A673 (cell line): Measurements from ENCODE around the gene SNX13. TPM values are rescaled to one million over a fixed set of nuclear protein-coding genes. Genes with fewer than 3 reads are reported as not detected.
A peak's percentile ranks its signal among the peaks of the same experiment; 100 is the strongest.

ENCODE experiments used
- Bru-seq: library from RNA; stranded (reverse); fragments of 400-500 nt; gene quantifications from one replicate; lab custom pipeline; 2021; lab: Mats Ljungman, UMichigan
- BruChase-seq, 2 experiments: library from RNA; stranded (reverse); fragments of 400-500 nt; gene quantifications; one replicate each; lab custom pipeline; 2021; lab: Mats Ljungman, UMichigan
- BruUV-seq: library from RNA; stranded (reverse); fragments of 400-500 nt; replicated peaks from 2 replicates; lab custom pipeline; 2021; lab: Mats Ljungman, UMichigan
- CTCF ChIA-PET: fragments of 300-600 bp; sonication (Branson Sonifier 250); formaldehyde crosslinking; loops from one replicate; lab custom pipeline; 2022; ENCODE audit warnings: antibody characterized with exemption; lab: Charles Lee
- POLR2A ChIA-PET: fragments of 300-600 bp; sonication (Branson Sonifier 250); formaldehyde crosslinking; loops from one replicate; lab custom pipeline; 2022; ENCODE audit warnings: antibody characterized with exemption; ENCODE audit not compliant: low non-redundant PET; lab: Charles Lee
- DNase-seq: peaks from one replicate; pipeline ENCODE4 v3.0.0-alpha.2; 2015; ENCODE audit warnings: low spot score
- H3K27ac ChIP-seq: fragments of 200-600 bp; sonication (generic); 2 replicates; pipeline ENCODE4 v1.5.1; 2016; ENCODE audit warnings: mixed run types, low read depth, mild to moderate bottlenecking, mixed read lengths, antibody characterized with exemption, low read length; ENCODE audit not compliant: poor library complexity, severe bottlenecking
- H3K27me3 ChIP-seq: fragments of 200-600 bp; sonication (generic); replicated peaks from 2 replicates; pipeline ENCODE4 v1.6.1; 2017; ENCODE audit warnings: mixed run types, low read depth, mild to moderate bottlenecking, mixed read lengths, antibody characterized with exemption, low read length; ENCODE audit not compliant: insufficient read depth, poor library complexity
- H3K36me3 ChIP-seq: fragments of 200-600 bp; sonication (generic); 2 replicates; pipeline ENCODE4 v1.6.1; 2016; ENCODE audit warnings: mixed run types, mild to moderate bottlenecking, mixed read lengths, antibody characterized with exemption, low read length; ENCODE audit not compliant: insufficient read depth, poor library complexity, severe bottlenecking
- H3K4me1 ChIP-seq: fragments of 200-600 bp; sonication (generic); 2 replicates; pipeline ENCODE4 v1.6.1; 2017; ENCODE audit warnings: mixed run types, mild to moderate bottlenecking, mixed read lengths, antibody characterized with exemption, low read length; ENCODE audit not compliant: insufficient read depth, poor library complexity, severe bottlenecking
- H3K4me3 ChIP-seq: fragments of 200-600 bp; sonication (generic); 2 replicates; pipeline ENCODE4 v1.5.1; 2016; ENCODE audit warnings: low read depth, mixed run types, mild to moderate bottlenecking, mixed read lengths, low read length; ENCODE audit not compliant: poor library complexity, severe bottlenecking
- H3K9me3 ChIP-seq: fragments of 200-600 bp; sonication (generic); 2 replicates; pipeline ENCODE4 v1.6.1; 2016; ENCODE audit warnings: mixed run types, low read depth, mild to moderate bottlenecking, mixed read lengths, antibody characterized with exemption, low read length; ENCODE audit not compliant: poor library complexity, severe bottlenecking
- CTCF ChIP-seq: fragments of 300-800, 200-600 bp; sonication (generic); conservative IDR thresholded peaks from 2 replicates; pipeline ENCODE4 v1.5.1; 2017; ENCODE audit warnings: low read depth, mild to moderate bottlenecking, antibody characterized with exemption, low read length, moderate library complexity, mixed read lengths
- EZH2 ChIP-seq: fragments of 200-600 bp; sonication (generic); IDR thresholded peaks from 2 replicates; pipeline ENCODE4 v1.6.1; 2017; ENCODE audit warnings: borderline replicate concordance, low read depth, mild to moderate bottlenecking, mixed read lengths, antibody characterized with exemption, low read length; ENCODE audit not compliant: poor library complexity, severe bottlenecking
- intact Hi-C: fragments of 100-400 bp; cut with micrococcal nuclease; formaldehyde crosslinking; loops from one replicate; pipeline ENCODE4 v1.10.0; 2022; ENCODE audit not compliant: unreplicated experiment
- long read RNA-seq: library from polyadenylated mRNA; stranded (forward); transcript quantifications from one replicate; pipeline ENCODE4 v2.0.0, GENCODE V29; 2022
- total RNA-seq: library from RNA; stranded (reverse); gene quantifications from 2 replicates; pipeline ENCODE4 v1.2.3, GENCODE V29; 2021

SNX13 gene
- total RNA-seq: 28.4 and 31.2 TPM in 2 replicates
- percentile 87 among the genes with signal in this experiment for Bru-seq, nascent RNA
- percentile 81 among the genes with signal in this experiment for BruChase-seq, experiment 1, labeled RNA remaining after a 2-hour chase
- BruChase-seq, experiment 2, labeled RNA remaining after a 6-hour chase: percentile 63 among the genes with signal in this experiment
- long read RNA-seq, full-length matches to known transcripts: 32 of 50 reads
- long read RNA-seq, partial matches to known transcripts: 3 of 50 reads
- long read RNA-seq, other reads (novel, unspliced or antisense): 15 of 50 reads

GRCh38 chr7:17940302-17940883 is at the start of gene SNX13:
Gene SNX13 (minus strand): TSS chr7:17940494. CDS start chr7:17940295, 199 bp downstream.
- CTCF ChIA-PET: interaction anchor here (0.9 kb wide), 1 partner anchor 171 kb away, joined by 3 read pairs; no protein-coding TSS in a partner anchor
- H3K4me3 ChIP-seq: peak within 1 kb of the TSS; percentile 92
- no TSS peak for BruUV-seq
- TF ChIP-seq CTCF (peak; percentile 48), EZH2 (no peak)
- no peaks in the 10 kb centered on the region for H3K36me3 ChIP-seq
- H3K27ac ChIP-seq: peak within 1 kb of the TSS; percentile 95
- POLR2A ChIA-PET: no interaction called here
- intact Hi-C loops: no loop called here
- H3K4me1 ChIP-seq: peaks cover 11% of the 10 kb centered on the region
- peak; percentile 96 for DNase-seq
- H3K9me3 ChIP-seq: no peaks in the 10 kb centered on the region
- no peaks in the 10 kb centered on the region for H3K27me3 ChIP-seq

DNA sequence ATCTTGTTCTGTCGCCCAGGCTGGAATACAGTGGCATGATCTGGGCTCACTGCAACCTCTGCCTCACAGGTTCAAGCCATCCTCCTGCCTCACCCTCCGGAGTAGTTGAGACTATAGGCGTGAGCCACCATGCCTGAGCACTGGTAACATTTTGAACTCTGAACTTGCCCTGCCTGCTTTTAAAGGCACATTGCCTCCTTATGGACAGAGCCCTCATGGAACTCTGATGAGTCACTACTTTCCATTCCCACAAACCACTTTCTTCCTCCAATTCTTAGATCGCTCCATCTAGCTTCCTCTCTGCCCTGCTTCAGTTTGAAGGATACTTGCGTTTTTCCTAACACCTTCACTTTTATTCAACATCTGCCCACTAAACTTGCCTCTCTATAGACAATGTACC is 49.3 kb upstream of the SNX13 start:
- no peaks in the 10 kb centered on the region for H3K9me3 ChIP-seq
- no peak overlapping the region for H3K27ac ChIP-seq
- no peaks in the 10 kb centered on the region for H3K27me3 ChIP-seq
- no TSS peak for BruUV-seq
- intact Hi-C loops: no loop called here
- TF ChIP-seq EZH2 (no peak), CTCF (no peak)
- CTCF ChIA-PET: no interaction called here
- H3K36me3 ChIP-seq: no peaks in the 10 kb centered on the region
- POLR2A ChIA-PET: no interaction called here
- DNase-seq: no peak
- H3K4me3 ChIP-seq: no peak overlapping the region
- H3K4me1 ChIP-seq: no peaks in the 10 kb centered on the region

- no peak for DNase-seq
- CTCF ChIA-PET: no interaction called here
- Histone ChIP-seq H3K27ac (no peak overlapping the region), H3K4me3 (no peak overlapping the region), H3K27me3 (no peaks in the 10 kb centered on the region), H3K36me3 (no peaks in the 10 kb centered on the region), H3K9me3 (no peaks in the 10 kb centered on the region), H3K4me1 (no peaks in the 10 kb centered on the region)
- POLR2A ChIA-PET: no interaction called here
- no TSS peak for BruUV-seq
- TF ChIP-seq CTCF (no peak; the same call in 1 of the 2 replicates), EZH2 (no peak)
- intact Hi-C loops: no loop called here
Observed at GRCh38 chr7:17988858-17989257, 48.6 kb upstream of the SNX13 start.
